Stomach (tissue), 4 donors: ENCODE results near the gene LTB4R2.

ENCODE experiments used
- EP300 ChIP-seq: sonication (generic); formaldehyde crosslinking; IDR thresholded peaks from one replicate; pipeline ENCODE4 v1.6.1; 2017; ENCODE audit warnings: antibody characterized with exemption
- POLR2A ChIP-seq, 4 donors: fragments of 450-650 bp; IDR thresholded peaks; one replicate each; pipeline ENCODE4 v1.6.1; 2016; ENCODE audit warnings: antibody characterized with exemption in 4 of 4, control low read depth in 2 of 4, mild to moderate bottlenecking in 1 of 4, moderate library complexity in 1 of 4
- POLR2AphosphoS5 ChIP-seq, 3 donors: sonication (generic); formaldehyde crosslinking; IDR thresholded peaks; one replicate each; pipeline ENCODE4 v1.6.1; 2016; ENCODE audit warnings: antibody characterized with exemption in 3 of 3
- TF ChIP-seq, protein P1 (sequence below), 7 experiments: fragments of 450-650 bp in 4 of 7; fragments of 200-600 bp in 3 of 7; sonication (generic) in 3 of 7; IDR thresholded peaks; one replicate each; pipeline ENCODE4 v1.5.1; 2016 to 2019; ENCODE audit warnings: antibody characterized with exemption in 7 of 7, control low read depth in 2 of 7, mild to moderate bottlenecking in 1 of 7

DNA sequence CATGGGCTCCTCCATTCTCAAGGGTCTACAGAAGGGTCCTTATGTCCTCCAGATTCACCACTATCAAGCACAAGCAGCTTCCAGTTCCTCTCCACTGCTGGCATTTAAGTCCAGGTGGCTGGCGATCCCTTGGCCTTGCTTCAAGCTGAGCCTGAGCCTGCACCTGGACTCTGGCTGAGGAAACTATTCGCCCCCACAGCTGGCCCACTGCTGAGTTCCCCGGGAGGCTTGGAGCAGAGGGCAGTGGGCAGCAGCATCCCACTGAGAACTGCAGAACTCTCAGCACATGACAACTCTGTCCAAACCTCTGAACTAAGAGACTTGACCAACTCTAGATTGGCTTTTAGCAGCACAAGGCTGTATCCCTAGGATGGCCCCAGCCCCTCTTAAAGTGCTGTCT, 27.2 kb upstream of the LTB4R2 start:
- TF ChIP-seq, protein P1, sequence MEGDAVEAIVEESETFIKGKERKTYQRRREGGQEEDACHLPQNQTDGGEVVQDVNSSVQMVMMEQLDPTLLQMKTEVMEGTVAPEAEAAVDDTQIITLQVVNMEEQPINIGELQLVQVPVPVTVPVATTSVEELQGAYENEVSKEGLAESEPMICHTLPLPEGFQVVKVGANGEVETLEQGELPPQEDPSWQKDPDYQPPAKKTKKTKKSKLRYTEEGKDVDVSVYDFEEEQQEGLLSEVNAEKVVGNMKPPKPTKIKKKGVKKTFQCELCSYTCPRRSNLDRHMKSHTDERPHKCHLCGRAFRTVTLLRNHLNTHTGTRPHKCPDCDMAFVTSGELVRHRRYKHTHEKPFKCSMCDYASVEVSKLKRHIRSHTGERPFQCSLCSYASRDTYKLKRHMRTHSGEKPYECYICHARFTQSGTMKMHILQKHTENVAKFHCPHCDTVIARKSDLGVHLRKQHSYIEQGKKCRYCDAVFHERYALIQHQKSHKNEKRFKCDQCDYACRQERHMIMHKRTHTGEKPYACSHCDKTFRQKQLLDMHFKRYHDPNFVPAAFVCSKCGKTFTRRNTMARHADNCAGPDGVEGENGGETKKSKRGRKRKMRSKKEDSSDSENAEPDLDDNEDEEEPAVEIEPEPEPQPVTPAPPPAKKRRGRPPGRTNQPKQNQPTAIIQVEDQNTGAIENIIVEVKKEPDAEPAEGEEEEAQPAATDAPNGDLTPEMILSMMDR (IDR thresholded peaks at IDR 0.05) = no peak
- TF ChIP-seq POLR2AphosphoS5 (IDR thresholded peaks at IDR 0.05) = no peak
- TF ChIP-seq POLR2A (IDR thresholded peaks at IDR 0.05) = no peak
- no peak for TF ChIP-seq EP300
